Activated CD4-positive, alpha-beta memory T cell treated with anti-CD3 and anti-CD28 coated beads for 36 hours (primary cell): ENCODE results near the gene HDHD5. TPM values are rescaled to one million over a fixed set of nuclear protein-coding genes. Genes with fewer than 3 reads are reported as not detected.

Experiments
- total RNA-seq, 2 experiments: library from RNA; stranded (reverse); gene quantifications; one replicate each; pipeline ENCODE4 v1.2.3, GENCODE V29; 2021

The HDHD5 gene
- total RNA-seq, 2 experiments from 2014 or later, result 42.2 to 42.9 TPM

Other genes with a start within 250 kb of the HDHD5 start
- gene GAB4, start 151.1 kb downstream of the HDHD5 start, total RNA-seq, result not detected
- 10 to 100 TPM; 12.5 to 14.7 TPM for gene IL17RA, start 74.3 kb downstream of the HDHD5 start, total RNA-seq
- gene TMEM121B, start 37.9 kb downstream of the HDHD5 start, total RNA-seq, result under 1 TPM in 1 of 2 experiments, not detected in 1; 0.10 TPM
- 1 to 10 TPM; 1.5 to 2.2 TPM for gene ADA2, start 60.2 kb upstream of the HDHD5 start, total RNA-seq
- gene CECR2, start 210.2 kb upstream of the HDHD5 start, total RNA-seq, result not detected